HEK293T (cell line): ENCODE results near the gene PHF14.

ENCODE experiments used
- CTCF ChIA-PET: fragments of 350-600 bp; formaldehyde crosslinking; extraction: SDS; loops from one replicate; lab custom pipeline; 2021; ENCODE audit warnings: antibody characterized with exemption, inconsistent platforms; lab: Yijun Ruan, JAX
- POLR2A ChIA-PET: fragments of 350-600 bp; formaldehyde crosslinking; extraction: SDS; loops from one replicate; lab custom pipeline; 2020; ENCODE audit warnings: antibody characterized with exemption, inconsistent platforms; lab: Yijun Ruan, JAX
- DNase-seq: peaks from one replicate; pipeline ENCODE4 v3.0.0; 2012; ENCODE audit warnings: mixed read lengths; ENCODE audit errors: extremely low spot score
- ARNT ChIP-seq: fragments of 450-650 bp; IDR thresholded peaks from 2 replicates; pipeline ENCODE4 v1.6.1; 2017; ENCODE audit warnings: mild to moderate bottlenecking
- BHLHE40 ChIP-seq: fragments of 450-650 bp; IDR thresholded peaks from 2 replicates; pipeline ENCODE4 v1.6.1; 2016; ENCODE audit warnings: mild to moderate bottlenecking, moderate library complexity, borderline replicate concordance
- CTBP1 ChIP-seq: fragments of 450-650 bp; IDR thresholded peaks from 2 replicates; pipeline ENCODE4 v1.6.1; 2016; ENCODE audit warnings: borderline replicate concordance
- ELF4 ChIP-seq: fragments of 450-650 bp; IDR thresholded peaks from 2 replicates; pipeline ENCODE4 v1.6.1; 2017; ENCODE audit warnings: antibody characterized with exemption
- FOXA1 ChIP-seq: fragments of 450-650 bp; IDR thresholded peaks from 2 replicates; pipeline ENCODE4 v1.6.1; 2016; ENCODE audit warnings: mild to moderate bottlenecking
- FOXK2 ChIP-seq: fragments of 450-650 bp; IDR thresholded peaks from 2 replicates; pipeline ENCODE4 v1.6.1; 2016; ENCODE audit warnings: mild to moderate bottlenecking
- FOXM1 ChIP-seq: fragments of 450-650 bp; IDR thresholded peaks from 2 replicates; pipeline ENCODE4 v1.6.1; 2017; ENCODE audit warnings: mild to moderate bottlenecking, borderline replicate concordance
- HDGF ChIP-seq: fragments of 450-650 bp; IDR thresholded peaks from 2 replicates; pipeline ENCODE4 v1.6.1; 2017; ENCODE audit warnings: antibody characterized with exemption, borderline replicate concordance
- L3MBTL2 ChIP-seq: fragments of 450-650 bp; conservative IDR thresholded peaks from 2 replicates; pipeline ENCODE4 v1.6.1; 2016; ENCODE audit warnings: mild to moderate bottlenecking
- LEF1 ChIP-seq: fragments of 450-650 bp; IDR thresholded peaks from 2 replicates; pipeline ENCODE4 v1.6.1; 2017; ENCODE audit warnings: mild to moderate bottlenecking, borderline replicate concordance
- NFRKB ChIP-seq: fragments of 450-650 bp; IDR thresholded peaks from 2 replicates; pipeline ENCODE4 v1.6.1; 2016; ENCODE audit warnings: mild to moderate bottlenecking, moderate library complexity
- SP1 ChIP-seq: fragments of 450-650 bp; IDR thresholded peaks from 2 replicates; pipeline ENCODE4 v1.6.1; 2017
- SUZ12 ChIP-seq: fragments of 450-650 bp; IDR thresholded peaks from 2 replicates; pipeline ENCODE4 v1.6.1; 2016; ENCODE audit warnings: mild to moderate bottlenecking
- TARDBP ChIP-seq: fragments of 450-650 bp; IDR thresholded peaks from 2 replicates; pipeline ENCODE4 v1.6.1; 2016
- ZNF384 ChIP-seq: fragments of 450-650 bp; IDR thresholded peaks from 2 replicates; pipeline ENCODE4 v1.6.1; 2016
- TF ChIP-seq, protein P1 (sequence below): fragments of 450-650 bp; IDR thresholded peaks from 2 replicates; pipeline ENCODE4 v1.6.1; 2016

Gene PHF14

DNA sequence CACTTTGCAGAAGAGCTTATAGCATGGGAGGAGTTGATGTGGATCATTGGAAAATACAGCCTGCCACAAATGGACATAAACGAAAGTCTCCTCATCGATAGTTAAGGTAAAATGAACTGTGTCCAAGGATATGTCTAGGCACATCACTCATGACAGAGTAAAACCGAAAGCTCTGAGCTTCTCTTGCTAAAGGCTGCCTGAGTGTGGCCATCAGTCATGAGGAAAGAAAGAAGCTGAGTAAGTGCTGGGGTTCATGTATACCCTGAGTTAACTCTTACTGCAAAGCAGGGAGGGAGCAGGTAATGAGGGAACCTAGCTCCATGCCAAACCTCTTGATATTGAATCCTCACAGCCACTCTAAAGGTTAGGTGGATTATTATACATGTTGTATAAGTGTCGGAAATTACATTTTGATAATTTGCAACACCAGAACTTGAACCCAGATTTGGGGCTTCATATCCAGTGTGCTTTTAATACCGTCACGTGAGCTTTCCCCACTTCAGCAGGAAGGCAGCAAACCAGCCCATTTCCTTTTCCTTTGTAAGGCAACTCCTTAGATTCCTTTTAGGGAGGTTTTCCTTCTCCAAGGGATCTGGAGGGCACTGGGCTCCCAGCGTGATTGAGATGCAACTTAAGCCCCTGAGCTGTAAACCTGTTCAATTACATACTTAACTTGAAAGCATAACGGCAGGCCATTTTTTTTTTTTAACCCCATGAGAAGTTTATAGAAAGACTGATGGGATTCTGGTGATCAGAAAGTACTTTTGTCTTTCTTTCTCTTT, 215.0 kb downstream of the PHF14 start:
- CTCF ChIA-PET, result no interaction called here
- no peak for TF ChIP-seq NFRKB
- no peak for TF ChIP-seq LEF1
- TF ChIP-seq TARDBP, result no peak
- TF ChIP-seq ELF4, result no peak
- TF ChIP-seq, protein P1, sequence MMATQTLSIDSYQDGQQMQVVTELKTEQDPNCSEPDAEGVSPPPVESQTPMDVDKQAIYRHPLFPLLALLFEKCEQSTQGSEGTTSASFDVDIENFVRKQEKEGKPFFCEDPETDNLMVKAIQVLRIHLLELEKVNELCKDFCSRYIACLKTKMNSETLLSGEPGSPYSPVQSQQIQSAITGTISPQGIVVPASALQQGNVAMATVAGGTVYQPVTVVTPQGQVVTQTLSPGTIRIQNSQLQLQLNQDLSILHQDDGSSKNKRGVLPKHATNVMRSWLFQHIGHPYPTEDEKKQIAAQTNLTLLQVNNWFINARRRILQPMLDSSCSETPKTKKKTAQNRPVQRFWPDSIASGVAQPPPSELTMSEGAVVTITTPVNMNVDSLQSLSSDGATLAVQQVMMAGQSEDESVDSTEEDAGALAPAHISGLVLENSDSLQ, result 0 out of 2 replicates have a peak, but pooled peaks have one; percentile 12
- DNase-seq, result no peak
- POLR2A ChIA-PET, result no interaction called here

DNA sequence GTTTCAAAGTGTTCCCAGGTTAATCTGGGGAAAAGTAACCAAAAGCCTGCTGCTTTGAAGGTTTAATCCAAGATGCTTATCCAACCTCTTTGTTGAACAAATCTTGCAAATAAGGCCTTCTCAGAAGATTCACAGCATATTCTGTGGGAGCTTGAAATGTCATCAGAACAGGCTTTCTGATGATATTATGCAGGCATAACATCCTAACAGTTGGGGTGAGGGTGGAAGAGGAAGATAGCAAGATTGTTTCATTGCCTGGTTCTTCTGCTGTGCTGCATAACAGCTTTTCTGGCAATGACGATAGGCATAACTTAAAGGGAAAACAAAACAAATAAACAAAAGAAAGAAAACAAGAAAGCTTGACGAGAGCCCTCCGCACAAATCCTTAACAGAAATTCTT, 217.4 kb downstream of the PHF14 start:
- TF ChIP-seq LEF1 (no peak), HDGF (no peak), TARDBP (no peak)
- CTCF ChIA-PET, result interaction anchor here (0.5 kb wide), 1 partner anchor 64 kb away, joined by 3 read pairs; no protein-coding TSS in a partner anchor
- POLR2A ChIA-PET, result no interaction called here
- no peak for DNase-seq

DNA sequence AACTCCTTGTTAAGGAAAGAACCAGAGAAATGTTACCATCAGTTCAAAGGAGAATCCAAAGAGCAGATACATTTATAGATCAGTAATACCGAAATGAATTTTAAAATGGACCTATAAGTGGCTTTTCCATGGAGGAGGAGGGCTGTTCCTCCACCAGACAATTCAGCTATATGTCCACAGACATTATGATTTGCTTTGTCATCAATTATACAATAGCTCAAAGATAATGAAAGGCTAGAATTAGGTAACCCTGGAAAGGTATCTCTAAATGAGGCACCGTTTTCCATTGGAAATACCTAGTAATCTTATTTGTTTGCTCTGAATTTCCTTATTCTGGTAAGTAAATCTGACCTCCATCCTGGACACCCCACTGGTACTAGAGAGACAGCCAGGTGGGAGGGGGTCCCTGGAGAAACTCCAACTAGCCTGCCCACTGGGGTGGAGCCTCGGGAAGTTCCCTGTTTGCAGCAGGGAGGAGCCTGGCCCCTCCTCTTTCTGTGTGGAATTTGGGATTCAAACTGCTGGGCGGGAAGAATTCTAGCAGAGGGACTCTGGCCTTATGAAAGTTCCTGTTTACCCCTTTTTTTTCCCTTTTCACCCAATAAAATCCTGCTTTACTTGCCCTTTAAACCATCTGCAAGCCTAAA, 218.0 kb downstream of the PHF14 start:
- DNase-seq, result no peak
- ChIA-PET CTCF (interaction anchor here (0.5 kb wide), 1 partner anchor 65 kb away, joined by 3 read pairs; no protein-coding TSS in a partner anchor), POLR2A (no interaction called here)
- TF ChIP-seq FOXK2 (no peak), ZNF384 (no peak), CTBP1 (no peak), SUZ12 (no peak), SP1 (no peak), L3MBTL2 (no peak), BHLHE40 (no peak), TARDBP (no peak), FOXM1 (no peak), NFRKB (no peak), ARNT (no peak), ELF4 (no peak), HDGF (no peak), FOXA1 (no peak)
- TF ChIP-seq, protein P1, result no peak

DNA sequence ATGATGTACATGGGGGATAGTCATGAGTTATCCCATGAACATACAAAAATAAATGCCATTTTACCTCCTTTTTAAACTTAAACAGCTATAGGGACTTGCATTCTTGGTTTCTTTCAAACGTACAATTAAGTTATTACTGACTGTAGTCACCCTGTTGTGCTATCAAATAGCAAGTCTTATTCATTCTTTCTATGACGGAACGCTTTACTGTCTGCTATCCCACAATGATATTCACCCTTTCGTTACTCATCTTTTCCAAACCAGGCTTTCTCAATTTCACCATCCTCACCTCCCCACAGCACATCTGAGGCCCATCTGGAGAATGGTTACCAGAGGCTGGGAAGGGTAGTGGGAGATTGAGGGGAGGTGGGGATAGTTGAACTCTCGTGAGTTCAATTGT, 218.8 kb downstream of the PHF14 start:
- no peak for DNase-seq
- TF ChIP-seq SP1, result no peak
- TF ChIP-seq TARDBP, result no peak
- no peak for TF ChIP-seq FOXA1
- TF ChIP-seq BHLHE40, result no peak
- no peak for TF ChIP-seq HDGF
- no peak for TF ChIP-seq ELF4
- no peak for TF ChIP-seq CTBP1
- TF ChIP-seq ARNT, result no peak
- POLR2A ChIA-PET, result interaction anchor here (1.0 kb wide), 1 partner anchor 253 kb away, joined by 3 read pairs; a partner anchor contains a TSS
- CTCF ChIA-PET, result no interaction called here

DNA sequence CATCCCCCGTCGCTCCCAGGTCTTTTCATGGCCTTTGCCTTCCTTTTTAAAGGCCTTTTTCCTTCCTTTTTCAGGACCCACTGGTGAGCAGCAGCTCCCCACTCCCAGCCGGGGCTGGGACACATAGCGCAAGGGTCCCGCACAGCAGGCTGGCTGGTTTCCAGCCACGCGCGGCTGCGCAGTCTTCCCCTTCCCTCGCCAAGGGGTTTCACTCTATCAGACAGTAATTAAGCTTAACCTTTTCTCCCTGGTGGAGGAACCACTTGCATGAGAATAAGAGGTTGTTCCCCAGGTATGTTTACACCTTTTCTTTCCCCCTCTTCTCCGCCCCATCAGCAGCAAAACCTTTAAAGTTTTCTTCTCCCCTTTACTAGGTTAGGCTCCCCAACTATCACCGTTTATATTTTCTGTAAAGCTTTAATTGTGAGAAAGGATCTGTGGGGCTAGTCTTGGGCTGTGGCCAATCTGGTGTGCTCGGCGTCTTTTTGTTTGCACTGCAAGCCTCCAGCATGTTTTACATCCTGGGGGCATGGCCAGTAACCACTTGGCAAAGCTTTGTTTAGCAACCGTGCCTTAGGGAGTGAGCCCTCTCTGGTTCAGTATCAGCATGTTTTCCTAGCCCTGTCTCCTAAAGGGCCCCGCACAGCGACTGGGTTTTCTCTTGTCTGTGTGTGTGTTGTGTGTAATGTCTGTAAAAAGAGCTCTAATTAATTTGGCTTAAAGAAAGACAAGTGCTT, 219.6 kb downstream of the PHF14 start:
- ChIA-PET CTCF (no interaction called here), POLR2A (interaction anchor here (1.0 kb wide), 1 partner anchor 254 kb away, joined by 3 read pairs; a partner anchor contains a TSS)
- DNase-seq, result peak; percentile 20
- TF ChIP-seq SP1, result no peak
- TF ChIP-seq FOXK2, result no peak
- TF ChIP-seq CTBP1, result no peak
- no peak for TF ChIP-seq ARNT
- no peak for TF ChIP-seq BHLHE40
- TF ChIP-seq TARDBP, result no peak
- TF ChIP-seq, protein P1, result no peak
- TF ChIP-seq NFRKB, result no peak
- no peak for TF ChIP-seq FOXM1
- no peak for TF ChIP-seq SUZ12
- TF ChIP-seq ELF4, result no peak
- TF ChIP-seq ZNF384, result no peak

DNA sequence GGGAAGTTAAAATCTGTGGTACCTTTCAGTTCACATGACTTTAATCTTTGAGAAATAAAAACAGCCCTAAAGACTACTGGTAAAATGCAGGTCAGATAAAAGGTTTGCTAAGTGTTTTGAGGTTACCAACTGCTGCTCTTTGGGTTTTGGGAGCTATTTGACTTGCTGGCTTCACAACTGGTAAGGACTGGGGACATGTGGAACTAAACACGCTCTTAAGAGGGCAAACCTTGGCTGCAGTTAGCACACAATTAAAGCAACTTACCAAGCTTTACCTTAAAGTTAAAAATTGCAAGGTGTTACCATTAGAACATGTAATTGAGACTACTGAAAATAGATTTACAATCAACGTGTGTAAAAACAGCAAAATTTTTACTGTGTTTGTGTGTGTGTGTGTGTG, 220.2 kb downstream of the PHF14 start:
- ChIA-PET POLR2A (no interaction called here), CTCF (no interaction called here)
- DNase-seq, result no peak

More for the DNA sequence above, 220.2 kb downstream of the PHF14 start:
- 0 out of 2 replicates have a peak, but pooled peaks have one; percentile 10 for TF ChIP-seq L3MBTL2
- no peak for TF ChIP-seq SUZ12
- no peak for TF ChIP-seq FOXA1
- no peak for TF ChIP-seq ELF4
- no peak for TF ChIP-seq FOXK2
